ENCODE data around the gene PRKCH.
"Not testable (repeated sequence)": the region's sequence is repeated elsewhere in the genome, so short reads cannot be mapped to it uniquely, and the experiment has no call there.

Gene PRKCH

DNA sequence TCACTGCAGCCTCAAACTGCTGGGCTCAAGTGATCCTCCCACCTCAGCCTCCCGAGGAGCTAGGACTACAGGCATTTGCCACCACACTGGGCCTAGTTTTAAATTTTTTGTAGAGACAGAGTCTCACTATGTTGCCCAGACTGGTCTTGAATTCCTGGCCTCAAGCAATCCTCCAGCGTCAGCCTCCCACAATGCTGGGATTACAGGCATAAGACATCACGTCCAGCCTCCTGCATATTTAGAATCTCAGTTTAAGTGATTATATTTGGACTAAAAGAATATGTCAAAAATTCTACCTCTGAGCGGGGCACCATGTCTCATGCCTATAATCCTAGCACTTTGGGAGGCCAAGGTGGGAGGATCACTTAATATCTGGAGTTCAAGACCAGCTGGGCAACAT lies 12.7 kb upstream of the PRKCH start:
- not testable (repeated sequence) for DNase-seq (ENCODE audit: low read depth)

DNA sequence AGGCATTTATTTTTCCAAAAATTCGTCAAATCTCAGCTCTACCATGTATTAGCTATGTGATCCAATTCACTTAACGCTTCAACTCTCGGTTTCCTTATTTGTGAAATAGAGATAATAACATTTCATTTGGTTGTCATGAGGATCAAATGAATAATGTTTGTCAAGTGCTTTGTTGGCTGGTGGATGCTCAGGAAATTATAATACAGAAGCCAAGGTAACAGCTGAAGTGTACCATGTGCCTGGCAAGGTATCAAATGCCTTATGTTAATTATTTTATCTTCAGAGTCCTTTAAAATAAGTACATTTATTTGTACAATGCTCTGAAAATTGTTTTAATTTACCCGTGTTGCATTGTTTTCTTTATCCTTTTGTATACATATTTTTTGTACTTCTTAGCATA lies 6.1 kb upstream of the PRKCH start:
- DNase-seq (ENCODE audit: low read depth): no peak

DNA sequence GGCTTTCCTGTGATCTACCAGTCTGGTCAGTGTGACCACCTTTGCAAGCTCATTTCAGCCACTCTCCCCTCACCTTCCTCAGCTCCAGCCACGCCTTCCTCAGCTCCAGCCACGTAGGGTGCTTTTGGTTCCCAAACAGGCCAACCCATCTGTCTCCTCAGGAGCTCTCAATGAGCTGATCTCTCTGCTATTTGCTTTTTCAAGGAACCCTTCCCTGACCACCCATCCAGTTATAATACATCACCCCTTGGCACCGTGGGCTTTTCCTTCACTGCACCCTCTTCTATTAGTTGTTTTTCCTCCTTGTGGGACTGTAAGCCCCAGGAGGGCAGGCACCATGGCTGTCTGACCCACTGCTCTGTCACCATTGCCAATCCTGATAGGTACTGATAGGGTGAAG lies 2.3 kb upstream of the PRKCH start:
- no peak for DNase-seq (ENCODE audit: low read depth)

DNA sequence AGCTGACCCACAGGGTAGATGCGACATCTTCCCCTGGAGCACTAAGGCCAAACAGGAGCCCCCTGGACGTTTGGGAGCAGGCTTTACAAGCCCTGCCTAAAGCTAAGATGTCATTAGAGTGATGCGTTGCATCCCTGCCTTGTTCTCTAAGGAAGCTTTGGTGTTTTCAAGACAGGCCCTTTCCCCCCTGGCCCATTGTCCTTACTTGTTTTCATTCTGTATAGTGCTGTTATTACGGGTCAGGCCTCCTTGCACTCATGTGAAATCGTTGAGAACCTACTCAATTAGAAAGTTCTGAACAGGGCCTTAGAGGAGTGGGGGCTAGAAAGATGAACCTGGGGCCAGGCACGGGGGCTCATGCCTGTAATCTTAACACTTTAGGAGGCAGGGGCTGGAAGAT lies 1.7 kb upstream of the PRKCH start:
- no peak for DNase-seq (ENCODE audit: low read depth)

DNA sequence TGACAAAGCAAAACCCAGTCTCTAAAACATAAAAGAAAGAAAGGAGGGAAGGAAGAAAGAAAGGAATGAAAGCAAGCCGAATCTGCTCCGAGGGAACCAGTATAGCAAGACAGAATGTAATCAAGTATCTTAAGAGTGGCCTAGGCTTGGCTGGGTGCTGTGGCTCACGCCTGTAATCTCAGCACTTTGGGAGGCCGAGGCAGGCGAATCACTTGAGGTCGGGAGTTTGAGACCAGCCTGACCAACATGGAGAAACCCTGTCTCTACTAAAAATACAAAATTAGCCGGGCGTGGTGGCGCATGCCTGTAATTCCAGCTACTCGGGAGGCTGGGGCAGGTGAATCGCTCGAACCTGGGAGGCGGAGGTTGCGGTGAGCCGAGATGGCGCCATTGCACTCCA lies 1.2 kb upstream of the PRKCH start:
- DNase-seq (ENCODE audit: low read depth): not testable (repeated sequence)

DNA sequence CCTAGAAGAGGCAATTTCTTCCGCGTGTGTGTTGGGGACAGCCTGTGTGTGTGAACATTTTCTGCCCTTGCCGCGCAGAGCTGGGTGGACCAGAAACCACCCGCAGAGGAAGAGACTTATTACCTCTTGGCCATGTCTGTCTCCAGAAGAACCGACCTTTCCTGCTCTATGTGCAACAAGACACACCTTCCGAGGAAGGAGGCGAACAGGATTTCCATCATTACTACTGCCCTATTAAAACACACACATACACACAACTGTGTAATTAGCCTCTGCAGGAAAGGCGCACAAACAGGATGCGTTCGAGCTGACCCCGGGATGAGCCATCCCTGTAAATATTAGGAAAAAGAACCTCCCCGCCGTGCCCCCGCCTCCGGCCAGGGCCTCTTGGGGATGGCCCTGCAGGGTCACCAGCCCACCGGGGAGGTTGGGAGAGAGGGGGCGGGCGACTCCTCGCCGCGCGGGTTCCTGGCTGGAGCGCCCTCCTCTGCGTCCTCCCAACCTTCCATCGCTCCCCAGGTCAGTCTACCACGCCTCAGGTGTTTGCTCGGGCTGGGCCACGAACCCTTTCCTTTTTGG lies 484 bp upstream of the PRKCH start:
- DNase-seq (ENCODE audit: low read depth): no peak

DNA sequence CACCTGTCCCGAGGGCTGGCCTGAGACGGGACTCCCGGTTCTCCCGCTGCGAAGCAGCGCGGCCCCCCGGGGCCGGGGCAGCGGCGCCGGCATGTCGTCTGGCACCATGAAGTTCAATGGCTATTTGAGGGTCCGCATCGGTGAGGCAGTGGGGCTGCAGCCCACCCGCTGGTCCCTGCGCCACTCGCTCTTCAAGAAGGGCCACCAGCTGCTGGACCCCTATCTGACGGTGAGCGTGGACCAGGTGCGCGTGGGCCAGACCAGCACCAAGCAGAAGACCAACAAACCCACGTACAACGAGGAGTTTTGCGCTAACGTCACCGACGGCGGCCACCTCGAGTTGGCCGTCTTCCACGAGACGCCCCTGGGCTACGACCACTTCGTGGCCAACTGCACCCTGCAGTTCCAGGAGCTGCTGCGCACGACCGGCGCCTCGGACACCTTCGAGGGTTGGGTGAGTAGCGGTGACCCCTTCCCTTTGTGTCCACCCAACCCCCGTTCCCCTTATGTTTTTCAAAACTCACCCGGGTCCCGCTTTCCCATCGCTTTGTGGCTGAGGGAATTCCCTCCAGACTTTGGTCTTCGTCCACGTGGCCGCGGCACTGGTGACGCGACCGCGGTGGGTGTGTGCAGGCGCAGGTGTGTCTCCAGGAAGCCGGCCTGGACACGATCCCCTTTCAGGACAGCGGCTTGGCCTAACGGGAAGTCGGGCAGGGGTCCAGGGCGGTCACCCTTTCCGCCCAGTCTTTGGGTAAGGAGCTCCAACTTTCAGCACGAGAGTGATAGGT lies 826 bp downstream of the PRKCH start:
- peak; percentile 29 for DNase-seq (ENCODE audit: low read depth)

DNA sequence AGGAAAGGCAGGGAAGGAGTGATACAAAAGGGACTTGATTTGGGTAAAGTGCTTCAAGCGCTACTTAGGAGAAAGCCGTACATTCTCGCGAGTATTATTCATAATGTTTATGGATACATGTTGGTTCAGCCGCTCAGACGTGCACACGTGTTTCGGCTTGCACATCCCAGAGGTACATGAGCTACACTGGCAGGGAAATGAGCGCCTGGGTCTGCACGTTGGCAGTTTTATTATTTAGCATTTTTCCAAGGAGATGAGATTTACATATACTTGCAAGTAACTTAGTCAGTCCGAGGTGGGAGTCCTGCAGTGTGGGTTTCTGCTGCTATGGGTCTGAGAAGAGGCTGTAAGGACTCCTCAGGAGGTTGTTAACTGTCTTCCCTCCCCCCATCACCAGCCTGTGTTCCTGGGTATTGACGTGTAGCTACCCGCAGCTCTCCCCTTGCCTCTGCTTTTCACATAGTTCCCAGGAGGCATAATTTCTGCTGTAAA lies 1.5 kb downstream of the PRKCH start:
- no peak for DNase-seq (ENCODE audit: low read depth)

DNA sequence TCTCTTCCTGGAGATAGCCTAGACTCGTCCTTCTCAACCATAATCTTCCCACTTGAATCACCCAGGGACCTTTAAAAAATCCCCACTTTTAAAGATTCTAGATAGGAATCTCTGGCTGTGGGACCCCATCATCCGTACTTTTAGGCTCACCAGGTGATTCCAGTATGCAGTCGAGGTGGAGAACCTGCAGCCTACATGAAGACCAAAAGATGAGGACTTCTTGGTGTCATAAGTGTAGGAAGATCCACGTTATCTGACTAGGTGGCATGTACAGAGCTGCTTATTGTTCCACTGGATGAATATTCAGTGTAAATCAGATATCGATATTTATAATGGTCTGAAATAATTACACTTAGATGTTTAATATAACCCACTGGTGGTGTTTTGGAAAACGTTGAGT lies 2.6 kb downstream of the PRKCH start:
- DNase-seq (ENCODE audit: low read depth): no peak

DNA sequence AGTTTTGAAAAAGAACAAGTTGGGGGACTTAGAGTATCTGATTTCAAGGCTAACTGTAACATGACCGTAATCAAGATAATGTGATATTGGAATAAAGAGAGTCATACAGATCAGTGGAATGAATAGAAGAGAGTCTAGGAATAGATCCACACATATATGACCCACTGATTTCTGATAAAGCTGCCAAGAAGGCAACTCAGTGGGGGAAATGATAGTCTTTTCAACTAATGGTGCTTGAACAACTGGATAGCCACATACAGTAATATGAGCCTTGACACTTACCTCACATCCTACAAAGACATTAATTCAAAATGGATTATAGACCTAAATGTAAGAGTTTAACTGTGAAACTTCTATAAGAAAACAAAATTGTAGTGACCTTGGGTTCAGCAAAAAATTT lies 3.8 kb downstream of the PRKCH start:
- no peak for DNase-seq (ENCODE audit: low read depth)

DNA sequence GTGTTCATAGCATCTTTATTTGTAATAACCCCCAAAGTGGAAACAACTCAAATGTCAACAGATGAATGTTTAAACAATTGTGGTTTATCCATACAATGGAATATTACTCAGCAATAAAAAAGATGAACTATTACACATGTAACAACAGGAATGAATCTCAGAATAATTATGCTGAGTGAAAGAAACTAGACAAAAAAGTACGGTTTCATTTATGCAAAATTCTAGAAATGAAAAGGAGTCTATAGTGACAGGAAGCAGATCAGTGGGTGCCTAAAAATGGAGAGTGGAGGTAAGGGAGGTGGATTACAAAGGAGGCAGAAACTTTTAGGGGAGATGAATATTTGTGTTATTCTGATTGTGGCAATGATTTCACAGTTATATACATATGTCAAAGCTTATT lies 4.8 kb downstream of the PRKCH start:
- DNase-seq (ENCODE audit: low read depth): no peak

DNA sequence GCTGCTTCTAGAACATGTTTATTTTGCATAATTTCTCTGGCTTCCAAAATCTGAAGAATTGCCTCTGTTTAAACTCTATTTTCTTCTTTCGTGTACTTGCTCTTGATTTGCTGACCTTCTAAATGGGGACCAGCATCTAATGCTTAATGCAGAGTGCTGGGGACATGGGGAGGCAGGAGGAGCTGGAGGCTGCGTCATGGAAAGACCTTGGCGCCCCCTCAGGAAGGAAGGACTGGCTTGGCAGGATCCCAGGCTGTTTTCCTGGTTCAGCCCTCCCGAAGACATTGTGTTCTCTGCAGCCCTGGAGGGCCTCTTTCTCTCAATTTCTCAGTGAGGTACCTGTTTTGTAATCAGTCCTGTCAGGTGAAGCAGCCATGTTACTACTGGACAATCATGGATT lies 5.5 kb downstream of the PRKCH start:
- DNase-seq (ENCODE audit: low read depth): no peak

DNA sequence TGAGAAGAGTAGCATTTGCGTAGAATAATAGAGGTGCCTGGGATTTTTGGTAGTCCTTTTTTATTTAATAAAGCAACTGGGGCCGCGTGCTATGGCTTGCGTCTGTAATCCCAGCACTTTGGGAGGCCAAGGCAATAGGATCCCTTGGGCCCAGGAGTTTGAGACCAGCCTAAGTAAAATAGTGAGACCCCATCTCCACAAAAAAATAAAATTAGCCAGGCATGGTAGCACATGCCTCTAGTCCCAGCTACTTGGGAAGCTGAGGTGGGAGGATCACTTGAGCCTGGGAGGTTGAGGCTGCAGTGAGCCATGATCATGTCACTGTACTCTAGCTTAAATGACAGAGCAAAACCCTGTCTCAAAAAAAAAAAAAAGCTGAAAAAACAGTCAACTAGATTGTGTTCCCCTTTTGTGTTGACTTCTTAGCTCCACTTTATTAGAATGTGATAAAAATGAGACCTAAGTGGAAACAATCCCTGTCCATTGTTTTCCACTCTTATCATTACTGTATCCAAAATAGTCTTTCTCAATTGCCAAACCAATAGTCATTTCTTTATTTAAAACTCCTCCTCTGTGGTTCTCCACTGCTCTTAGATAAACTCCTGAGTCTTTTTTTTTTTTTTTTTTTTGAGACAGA lies 7.4 kb downstream of the PRKCH start:
- DNase-seq (ENCODE audit: low read depth): no peak

DNA sequence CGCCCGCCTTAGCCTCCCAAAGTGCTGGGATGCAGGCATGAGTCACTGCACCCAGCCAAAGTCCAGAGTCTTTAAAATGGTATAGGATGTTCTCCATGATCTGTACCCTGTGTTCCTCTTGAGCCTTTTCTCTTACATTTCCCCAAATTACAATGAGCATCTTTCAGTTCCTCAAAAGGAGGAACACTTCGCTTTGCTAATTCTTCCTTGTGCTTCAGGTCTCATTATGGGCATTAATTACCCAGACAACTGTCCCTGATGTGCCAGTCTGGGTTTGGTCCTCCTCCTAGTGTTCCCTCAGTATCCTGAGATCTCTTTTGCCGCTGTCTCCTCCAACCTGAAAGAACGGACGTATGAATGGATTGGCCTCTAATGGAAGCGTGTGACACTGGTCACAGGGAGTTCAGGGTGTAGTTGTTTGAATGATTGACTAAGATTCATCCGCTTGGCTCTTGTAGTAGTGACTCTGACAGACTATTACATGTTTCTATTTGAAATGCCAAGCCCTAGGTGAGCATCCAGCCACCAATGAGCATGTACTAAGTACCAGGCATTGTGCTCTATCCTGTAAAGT lies 8.2 kb downstream of the PRKCH start:
- no peak for DNase-seq (ENCODE audit: low read depth)

DNA sequence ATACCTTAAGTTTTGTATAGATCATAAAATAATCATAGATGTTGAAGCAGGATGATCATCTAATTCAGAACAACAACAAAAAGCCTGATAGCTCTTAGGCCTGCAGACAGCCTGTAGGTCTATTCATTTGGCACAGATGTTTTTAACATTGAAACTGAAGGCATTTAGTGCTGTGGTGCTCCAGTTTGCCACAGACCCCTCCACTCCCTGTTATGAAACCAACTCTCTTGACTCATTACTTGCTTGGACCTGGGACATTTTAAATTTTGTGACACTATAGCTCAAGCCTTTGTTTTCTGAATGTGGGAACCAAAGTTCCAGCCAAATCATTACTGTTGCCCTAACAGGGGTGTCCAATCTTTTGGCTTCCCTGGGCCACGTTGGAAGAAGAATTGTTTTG lies 9.1 kb downstream of the PRKCH start:
- DNase-seq (ENCODE audit: low read depth): no peak

DNA sequence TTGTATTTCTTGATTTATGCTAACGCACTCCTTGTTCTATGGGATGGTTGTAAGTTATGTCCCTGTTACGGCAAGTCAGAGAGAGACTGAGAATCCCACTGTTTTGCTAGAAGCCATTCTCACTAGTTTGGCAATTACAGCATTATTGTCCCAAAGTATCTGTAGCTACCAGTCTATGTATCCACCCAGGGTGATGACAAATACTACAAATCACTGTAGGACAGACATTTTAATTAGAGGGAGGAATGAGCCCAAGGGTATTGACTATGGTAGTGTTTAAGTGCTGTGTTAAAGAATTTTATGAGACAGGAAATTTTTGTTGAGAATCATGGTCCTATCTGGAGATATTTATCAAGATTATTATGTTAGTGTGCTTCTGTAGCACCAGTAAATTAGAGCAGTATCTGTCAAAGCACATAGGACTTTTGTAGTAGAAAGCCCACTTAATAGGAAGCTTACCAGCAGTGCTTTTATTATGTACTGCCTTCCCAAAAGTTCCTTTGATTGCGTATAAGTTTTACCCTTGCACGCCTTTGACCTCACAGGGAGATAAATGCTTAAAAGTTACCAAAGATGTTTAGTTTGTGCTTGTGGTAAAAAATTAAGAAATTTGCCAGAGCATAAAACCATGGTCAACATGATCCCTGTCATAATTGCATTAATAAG lies 10.7 kb downstream of the PRKCH start:
- DNase-seq (ENCODE audit: low read depth): no peak

DNA sequence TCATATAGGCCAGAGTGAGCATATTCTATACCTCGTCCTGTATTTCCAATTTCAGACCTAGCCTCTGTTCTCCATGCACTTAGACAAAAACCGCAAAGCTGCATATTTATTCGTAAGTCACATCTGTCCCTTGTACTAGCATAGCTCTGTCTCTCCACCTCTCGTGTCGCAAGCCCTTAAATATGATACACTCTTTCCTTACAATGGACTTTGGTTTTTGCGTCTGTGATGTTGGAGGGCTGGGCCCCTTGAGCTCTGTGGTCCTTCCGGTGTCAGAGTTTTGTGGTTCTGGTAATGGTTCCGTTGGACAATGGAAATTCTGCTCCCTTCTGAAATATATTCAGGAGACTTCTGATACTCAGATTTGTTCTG lies 11.3 kb downstream of the PRKCH start:
- no peak for DNase-seq (ENCODE audit: low read depth)

DNA sequence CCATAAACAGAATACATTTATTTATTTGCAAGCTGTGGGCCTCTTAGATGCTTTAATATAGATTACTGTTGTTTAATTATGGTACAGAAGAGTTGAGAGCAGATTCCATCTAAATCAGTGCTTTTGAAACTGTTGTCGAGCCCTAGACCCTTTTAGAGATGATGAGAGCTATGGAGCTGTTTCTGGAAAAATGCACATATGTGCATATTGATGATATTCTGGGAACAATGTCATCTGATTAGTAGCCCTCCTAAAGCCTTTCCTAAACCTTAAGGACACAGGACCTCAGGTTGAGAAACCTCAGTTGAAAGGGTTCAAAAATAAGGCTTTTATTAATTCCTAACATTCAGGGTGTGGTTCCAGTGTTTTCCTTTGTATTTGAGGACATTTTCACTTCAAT lies 11.7 kb downstream of the PRKCH start:
- DNase-seq (ENCODE audit: low read depth): no peak

DNA sequence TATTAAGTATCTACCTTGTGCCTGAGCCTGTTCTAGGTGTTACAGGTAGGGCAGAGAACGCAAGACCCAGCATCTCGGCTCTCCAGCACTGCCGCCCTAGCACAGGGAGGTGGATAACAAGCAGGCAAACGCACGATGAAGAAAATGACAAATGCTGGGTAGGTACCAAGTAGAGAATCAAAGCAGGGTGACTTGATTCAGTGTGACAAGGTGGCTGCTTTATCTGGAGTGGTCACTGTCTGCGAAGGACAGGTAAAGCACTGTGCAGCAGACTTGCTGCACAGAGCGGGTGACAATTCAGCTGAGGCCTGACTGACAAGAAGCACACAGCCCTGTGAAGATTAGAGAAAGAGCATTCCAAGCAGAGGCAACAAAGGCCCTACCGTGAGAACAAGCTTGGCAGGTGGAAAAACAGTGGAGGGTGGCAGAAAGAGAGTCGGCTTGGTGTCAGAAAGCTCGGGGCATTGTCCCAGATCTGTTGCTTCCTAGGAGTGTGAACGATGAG lies 12.9 kb downstream of the PRKCH start:
- no peak for DNase-seq (ENCODE audit: low read depth)

DNA sequence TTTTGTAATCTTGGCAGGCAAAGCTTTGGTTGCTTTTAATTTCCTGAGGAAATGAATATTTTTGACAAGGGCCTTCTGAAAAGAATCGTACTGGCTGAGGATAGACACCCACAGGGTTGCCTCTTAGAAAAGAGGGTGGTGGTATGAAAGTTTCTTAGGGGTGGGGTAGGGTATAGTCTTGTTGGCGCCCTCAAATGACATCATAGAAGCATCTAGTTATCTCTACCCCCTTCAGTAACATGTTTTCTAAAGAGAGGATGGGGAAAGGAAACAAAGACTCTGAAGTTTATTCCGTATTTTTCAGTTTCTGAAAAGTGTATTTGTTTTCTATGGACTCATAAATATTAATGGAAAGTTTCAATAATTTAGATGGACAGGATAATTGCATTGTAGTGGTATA lies 13.7 kb downstream of the PRKCH start:
- DNase-seq (ENCODE audit: low read depth): no peak

DNA sequence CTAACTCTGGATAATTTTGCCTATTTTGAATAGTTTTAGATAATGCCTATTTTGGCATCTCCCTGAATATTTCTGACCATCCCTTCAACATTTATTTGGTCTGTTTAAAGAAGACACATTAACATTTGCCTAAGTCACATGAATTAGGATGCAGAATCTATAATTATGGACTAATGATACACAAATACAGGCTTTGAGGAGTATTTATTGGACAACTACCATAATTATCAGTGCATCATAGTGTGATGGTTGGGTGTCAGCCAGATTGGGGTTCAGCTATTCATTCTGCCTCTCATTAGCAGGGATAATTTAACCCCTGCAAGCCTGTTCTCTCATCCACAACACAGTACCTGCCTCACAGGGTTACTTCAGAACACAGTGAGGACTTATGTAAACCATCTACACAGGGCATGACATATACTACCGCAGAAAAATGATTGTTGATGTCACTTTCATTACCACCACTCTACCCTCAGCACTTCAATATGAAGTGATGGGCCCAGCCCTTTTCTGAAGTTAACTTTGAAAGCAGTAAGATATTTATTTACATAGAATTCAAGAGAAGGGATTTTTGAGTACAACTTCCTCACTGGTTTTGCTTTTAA lies 14.4 kb downstream of the PRKCH start:
- DNase-seq (ENCODE audit: low read depth): no peak

DNA sequence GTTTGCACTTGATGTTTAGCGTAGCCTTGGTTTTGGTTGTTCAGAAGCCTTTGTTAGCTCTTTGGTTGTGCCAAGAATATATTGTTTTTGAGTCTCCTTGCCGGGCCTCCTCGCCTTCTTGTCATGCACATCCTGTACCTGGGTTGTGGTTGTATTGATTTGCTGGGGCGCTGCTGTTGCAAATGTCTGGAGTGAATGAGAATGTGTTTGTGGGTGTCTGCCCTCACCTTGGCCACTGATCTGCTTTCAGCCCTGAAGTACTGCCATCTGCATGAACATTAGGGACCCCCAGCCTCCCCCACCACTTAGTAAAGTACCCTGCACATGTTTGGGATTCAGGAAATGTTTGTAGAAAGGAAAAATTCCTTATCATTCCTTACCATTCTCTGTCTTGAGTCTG lies 16.5 kb downstream of the PRKCH start:
- DNase-seq (ENCODE audit: low read depth): peak; percentile 49

Measured in activated T-helper 9 cell treated with anti-CD3 and anti-CD28 coated beads, Interleukin-2, amount 50 U/mL, for 16 hours (primary cell).